ENCODE data around the gene MAPKAPK2.
"Not testable (repeated sequence)": the region's sequence is repeated elsewhere in the genome, so short reads cannot be mapped to it uniquely, and the experiment has no call there.

Gene MAPKAPK2

DNA sequence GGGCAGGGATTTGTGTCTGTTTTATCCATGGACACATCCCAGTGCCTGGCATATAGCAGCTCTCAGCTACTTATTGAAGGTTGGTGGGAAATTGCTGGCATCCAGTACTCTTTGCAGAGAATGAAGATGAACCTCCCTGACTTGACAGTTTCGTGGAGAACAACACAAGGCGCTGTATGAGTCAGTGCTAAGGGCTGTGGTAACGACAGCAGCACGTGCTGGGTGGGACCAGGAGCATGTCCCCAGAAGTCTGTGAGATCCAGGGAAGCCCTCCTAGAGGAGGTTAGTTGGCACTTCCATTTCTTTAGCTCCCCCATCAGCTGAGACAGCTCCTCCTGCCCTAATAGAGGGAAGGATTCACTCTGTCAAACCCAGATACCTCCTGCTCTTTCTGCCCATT lies 60.0 kb downstream of the MAPKAPK2 start:
- DNase-seq (ENCODE audit: low read depth), result no peak

DNA sequence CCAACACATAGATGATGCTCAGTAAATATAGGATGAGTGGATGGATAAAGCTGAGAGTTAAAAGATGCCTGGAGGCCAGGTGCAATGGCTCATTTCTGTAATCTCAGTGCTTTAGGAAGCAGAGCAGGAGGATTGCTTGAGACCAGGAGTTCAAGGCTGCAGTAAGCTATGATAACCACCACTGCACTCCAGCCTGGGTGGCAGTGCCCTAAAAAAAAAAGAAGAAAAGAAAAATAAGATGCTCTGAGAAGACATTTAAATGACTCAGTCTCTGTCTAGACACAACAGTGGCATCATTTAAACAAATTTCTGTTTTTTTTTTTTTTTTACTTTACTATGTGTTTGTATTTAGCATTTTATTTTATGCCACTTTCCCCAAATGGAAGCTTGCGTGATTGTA lies 60.6 kb downstream of the MAPKAPK2 start:
- no peak for DNase-seq (ENCODE audit: low read depth)

DNA sequence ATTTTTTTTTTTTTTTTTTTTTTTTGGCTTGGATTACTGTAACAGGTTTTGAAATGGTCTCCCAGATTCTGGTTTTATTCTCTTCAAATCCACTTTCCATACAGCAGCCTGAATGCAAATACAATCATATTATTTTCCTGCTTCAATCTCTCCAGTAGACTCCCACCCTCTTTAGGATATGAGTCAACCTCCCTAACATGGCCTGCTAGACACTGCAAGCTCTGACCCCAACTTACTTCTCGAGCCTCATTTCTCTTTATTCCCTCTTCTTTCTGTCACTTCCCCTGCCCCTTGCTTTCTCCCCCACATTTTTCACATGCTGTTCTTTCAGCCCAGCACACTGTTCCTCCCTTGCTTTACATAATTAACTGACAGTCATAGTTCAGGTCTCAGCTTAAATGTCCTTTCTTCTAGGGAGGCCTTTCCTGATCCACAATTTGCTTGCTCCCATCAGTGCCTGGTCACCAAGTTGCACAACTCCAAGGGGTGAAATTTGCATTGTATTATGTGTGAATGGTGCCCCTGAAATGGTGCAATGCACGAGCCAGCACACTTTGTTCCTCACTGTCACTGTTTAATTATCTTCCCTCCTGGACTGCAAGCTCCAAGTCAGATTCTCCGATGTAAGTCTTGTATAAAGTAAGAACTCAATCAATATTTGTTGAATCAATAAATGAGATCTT lies 63.8 kb downstream of the MAPKAPK2 start:
- DNase-seq (ENCODE audit: low read depth), result no peak

DNA sequence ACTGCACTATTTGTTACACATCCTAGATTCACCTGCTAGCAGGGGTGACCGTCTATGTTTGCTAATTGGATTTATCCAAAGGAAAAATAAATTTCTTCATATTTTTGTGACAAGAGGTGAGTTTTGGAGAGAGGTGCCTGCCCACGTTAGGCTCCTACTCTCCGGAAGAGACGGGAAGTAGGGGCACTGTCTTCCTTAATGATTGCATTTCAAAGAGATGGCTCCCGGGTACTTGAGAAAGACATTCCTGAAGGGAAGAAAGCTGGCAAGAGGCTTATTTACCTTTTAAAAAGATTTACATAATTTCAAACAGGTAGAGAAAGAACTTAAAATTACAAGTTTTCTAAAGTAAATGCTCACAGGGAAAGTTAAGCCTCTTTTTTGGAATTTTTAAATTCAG lies 67.2 kb downstream of the MAPKAPK2 start:
- DNase-seq (ENCODE audit: low read depth), result no peak

DNA sequence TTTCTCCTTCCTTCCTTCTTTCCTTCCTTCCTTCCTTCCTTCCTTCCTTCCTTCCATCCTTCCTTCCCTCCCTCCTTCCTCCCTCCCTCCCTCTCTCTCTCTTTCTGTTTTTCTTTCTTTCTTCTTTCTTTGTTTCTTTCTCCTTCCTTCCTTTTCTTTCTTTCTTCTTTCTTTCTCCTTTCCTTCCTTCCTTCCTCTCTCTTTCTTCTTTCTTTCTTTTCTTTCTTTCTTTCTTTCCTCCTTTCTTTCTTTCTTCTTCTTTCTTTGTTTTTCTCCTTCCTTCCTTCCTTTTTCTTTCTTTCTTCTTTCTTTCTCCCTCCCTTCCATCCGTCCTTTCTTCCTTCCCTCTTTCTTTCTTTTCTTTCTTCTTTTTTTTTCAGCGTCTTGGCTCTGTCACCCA lies 67.8 kb downstream of the MAPKAPK2 start:
- no peak for DNase-seq (ENCODE audit: low read depth)

DNA sequence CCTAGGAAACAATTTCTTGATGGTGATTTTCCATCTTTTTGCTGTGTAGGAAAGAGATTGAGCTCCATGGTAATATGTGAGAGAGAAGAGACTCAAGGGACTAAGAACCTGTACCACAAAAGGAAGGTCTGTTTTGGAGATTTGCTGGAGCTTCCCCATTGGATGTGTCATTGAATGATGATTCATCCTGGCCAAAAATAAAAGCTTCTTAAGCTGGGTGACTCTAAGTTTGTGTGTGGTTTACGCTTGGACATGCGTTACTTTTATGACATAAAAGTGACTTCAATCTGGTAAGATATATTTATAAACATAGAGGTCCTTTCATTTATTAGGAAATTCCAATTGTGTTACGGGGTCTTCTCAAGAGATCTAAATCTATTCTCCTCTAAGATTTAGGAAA lies 68.4 kb downstream of the MAPKAPK2 start:
- DNase-seq (ENCODE audit: low read depth), result no peak

DNA sequence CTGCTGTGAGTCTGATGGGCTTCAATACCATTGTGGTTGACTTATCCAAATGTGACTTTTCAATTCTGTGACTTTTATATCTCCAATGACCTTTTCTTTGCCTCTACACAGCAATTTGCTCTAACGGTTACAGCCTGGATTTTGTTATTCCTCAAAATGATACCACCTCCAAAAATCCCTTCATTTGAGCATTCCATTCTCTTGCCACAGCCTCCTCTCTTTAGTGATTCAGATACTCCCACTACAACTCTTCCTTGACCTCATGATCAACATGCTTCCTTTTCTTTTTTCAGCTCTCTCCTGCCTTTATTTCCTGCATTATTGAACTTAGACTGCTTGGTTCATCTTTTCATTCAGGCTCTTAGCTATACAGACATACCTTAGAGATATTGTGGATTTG lies 69.3 kb downstream of the MAPKAPK2 start:
- DNase-seq (ENCODE audit: low read depth), result no peak

DNA sequence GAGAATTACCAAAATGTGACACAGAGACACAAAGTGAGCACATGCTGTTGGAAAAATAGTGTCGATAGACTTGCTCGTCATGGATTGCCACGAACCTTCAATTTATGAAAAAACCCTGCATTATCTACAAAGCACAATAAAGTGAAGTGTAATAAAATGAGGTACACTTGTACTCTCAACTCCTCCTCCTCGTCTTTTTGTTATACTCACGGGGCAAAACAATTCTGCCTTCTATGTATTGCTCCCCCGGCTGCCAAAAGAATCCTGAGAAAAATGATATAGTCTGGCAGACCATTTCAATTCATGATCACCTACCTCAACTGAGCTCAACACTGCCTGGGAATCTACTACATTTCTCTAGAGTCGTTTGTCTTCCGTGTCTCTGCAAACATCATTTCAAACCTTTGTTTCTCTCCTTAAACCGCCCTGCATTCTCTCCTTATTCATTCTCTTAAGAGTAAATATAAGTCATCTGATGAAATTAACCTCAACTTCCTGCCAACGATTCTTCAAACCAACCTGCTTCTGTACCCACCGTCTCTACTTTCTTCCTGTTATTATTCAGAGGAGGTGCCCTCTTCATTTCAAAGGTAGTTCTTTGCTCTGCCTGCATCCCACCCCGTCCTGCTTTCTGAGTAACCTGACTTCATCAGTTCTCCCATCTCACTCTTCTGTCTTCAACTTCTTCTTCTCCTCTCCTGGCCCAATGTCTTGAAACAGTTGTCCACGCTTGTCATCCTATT lies 73.0 kb downstream of the MAPKAPK2 start:
- no peak for DNase-seq (ENCODE audit: low read depth)

DNA sequence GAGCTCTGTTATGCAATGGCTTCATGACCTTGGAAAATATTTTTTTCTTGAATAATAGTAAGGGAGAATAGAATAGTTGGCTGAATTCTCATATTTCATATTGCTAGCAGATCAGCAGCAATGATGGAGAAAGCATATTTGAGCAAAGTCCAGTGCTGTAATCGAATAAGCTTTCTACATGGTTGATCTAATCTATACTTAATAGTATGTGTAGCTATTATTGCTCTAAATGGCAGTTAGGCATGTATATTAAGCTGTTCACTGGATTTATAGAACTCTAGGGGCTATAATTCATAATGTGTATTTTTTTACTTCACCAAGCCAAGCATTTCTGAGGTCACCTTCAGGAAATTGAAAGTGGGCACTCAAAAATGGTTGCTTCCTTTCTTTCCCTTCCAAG lies 75.9 kb downstream of the MAPKAPK2 start:
- no peak for DNase-seq (ENCODE audit: low read depth)

DNA sequence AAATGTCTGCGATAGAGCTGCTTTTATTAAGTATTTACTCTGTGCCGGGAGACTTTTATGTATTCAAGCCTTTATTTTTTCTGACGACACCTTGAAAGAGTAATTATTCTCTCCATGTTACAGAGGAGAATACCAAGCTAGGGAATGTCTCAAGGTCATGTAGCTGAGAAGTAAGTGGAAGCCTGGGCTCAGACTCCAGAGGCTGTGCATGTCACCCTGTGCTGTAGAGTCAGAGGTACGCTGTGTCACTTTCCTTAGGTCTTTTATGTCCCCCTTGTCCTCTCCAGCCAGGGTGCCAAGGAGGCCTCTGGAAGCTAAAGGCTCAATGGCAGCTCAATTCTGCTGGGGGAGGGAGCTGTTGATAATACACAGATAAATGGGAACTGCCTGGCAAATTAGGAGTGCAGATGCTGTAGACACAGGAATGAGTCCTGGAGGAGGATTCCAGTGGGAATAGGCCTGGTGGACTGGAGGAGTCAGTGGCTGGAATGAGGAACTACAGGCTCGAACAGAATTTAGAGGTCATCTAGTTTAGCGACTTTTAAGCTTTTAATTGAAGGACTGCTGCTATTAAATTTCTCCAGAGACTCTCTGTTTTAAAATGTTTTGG lies 76.6 kb downstream of the MAPKAPK2 start:
- DNase-seq (ENCODE audit: low read depth), result no peak

DNA sequence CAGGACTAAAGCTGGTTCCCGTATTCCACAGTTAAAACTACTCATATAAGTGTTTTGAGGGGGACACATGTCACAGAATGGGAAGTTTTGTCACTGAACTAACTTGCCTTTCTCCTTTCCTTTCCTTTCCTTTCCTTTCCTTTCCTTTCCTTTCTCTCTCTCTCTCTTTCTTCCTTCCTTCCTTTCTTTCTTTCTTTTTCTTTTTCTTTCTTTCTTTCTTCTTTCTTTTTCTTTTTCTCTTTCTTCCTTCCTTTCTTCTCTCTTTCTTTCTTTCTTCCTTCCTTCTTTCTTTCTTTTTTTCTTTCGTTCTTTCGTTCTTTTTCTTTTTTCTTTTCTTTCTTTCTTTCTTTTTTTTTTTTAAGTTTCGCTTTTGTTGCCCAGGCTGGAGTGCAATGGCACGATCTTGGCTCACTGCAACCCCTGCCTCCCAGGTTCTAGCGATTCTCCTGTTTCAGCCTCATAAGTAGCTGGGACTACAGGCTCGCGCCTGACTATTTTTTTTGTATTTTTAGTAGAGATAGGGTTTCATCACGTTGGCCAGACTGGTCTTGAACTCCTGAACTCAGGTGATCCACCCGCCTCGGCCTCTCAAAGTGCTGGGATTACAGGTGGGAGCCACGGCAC lies 78.1 kb downstream of the MAPKAPK2 start:
- not testable (repeated sequence) for DNase-seq (ENCODE audit: low read depth)

DNA sequence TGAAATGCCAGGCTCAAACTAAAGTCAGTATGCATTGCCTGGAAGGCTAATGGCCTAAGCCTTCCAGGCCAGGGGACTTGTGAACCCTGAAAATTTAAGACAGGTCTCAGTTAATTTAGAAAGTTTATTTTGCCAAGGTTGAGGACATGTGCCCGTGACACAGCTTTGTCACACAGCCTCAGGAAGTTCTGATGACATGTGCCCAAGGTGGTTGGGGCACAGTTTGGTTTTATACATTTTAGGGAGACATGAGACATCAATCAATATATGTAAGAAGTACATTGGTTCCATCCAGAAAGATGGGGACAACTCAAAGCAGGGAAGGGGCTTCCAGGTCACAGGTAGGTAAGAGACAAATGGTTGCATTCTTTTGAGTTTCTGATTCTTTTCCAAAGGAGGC lies 81.1 kb downstream of the MAPKAPK2 start:
- not testable (repeated sequence) for DNase-seq (ENCODE audit: low read depth)

DNA sequence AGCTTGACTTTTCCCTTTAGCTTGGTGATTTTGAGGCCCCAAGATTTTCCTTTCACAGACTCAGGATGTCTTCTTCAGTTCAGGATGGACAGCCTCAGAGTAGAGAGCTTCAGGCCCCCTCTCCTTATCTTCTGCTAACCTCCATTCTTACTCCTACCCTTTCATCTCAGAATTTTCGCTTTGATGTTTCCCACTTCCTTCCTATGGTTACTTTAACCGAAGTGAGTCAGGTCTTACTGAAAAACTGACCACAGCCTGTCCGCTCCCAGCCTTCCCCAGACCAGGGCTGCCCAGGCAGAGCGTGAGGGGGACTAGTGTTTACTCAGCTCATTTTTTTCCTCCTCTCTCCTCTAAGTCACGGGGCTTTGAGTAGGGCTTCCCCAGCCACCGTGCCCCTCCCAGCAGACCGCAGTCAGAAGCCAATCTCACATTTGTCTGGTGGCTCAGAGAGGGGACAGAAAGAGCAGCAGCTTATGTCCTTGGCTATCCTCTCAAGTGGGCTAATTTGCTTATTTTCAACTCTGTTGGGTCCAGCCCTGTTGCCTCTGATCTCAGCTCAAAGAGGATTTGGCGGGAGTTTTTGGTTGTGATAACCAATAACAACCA lies 81.6 kb downstream of the MAPKAPK2 start:
- DNase-seq (ENCODE audit: low read depth), result no peak

DNA sequence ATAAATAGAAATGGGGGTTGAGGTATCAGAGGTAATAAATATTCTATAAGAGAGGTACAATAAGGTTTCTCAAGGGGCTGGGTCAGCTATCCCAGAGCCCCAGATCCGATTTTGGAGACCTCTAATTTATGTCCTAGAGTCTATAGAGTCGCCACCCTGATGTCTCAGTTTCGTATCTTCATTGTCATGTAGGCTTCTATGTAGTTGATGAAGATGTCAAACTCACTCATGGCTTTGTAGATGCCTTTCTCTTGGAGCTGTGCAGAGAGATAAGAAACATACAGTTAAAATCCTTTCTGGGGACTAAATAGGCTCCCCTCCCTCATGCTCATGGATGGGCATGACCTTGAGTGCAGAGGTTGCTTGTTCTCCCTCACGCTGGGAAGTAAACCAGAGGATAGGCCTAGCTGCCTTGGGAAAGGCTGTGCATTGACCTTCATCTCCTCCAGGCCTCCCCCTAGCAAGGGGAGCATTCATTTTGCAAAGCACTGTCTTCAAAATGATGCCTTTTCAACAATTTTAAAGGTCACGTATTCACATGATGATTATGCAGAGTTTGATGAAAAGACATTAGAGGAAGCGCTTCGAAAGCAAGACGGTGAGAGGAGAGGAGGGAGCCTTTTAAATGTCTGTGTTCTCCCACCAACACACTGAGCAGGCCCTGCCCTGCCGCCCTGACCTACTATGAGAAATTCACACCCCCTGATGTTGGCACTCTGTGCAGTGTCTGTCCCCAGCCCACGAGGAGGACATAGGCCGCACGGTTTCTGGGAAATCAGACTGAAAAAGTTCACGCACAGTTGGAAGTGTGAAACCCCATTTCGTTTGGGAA lies 84.0 kb downstream of the MAPKAPK2 start:
- DNase-seq (ENCODE audit: low read depth), result no peak

DNA sequence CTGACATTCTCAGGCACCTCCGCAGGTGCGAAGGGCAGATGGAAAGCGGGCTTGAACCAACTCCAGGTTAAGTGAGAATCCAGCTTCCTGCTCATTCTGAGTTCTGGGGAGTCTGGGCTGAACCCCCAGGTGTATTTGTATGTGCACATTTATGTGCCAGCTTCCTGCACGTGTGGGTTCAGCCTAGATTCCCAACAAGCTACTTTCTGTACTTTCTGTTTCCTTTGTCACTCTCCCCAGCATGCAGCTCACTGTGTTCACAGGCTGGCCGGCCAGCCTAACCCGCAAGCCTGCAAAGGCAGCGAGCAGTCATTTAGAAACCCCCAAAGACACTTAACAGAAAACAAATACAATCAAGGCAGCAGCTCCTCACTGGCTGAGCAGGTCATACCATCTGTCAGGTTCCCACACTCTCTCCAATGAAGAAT lies 84.6 kb downstream of the MAPKAPK2 start:
- no peak for DNase-seq (ENCODE audit: low read depth)

DNA sequence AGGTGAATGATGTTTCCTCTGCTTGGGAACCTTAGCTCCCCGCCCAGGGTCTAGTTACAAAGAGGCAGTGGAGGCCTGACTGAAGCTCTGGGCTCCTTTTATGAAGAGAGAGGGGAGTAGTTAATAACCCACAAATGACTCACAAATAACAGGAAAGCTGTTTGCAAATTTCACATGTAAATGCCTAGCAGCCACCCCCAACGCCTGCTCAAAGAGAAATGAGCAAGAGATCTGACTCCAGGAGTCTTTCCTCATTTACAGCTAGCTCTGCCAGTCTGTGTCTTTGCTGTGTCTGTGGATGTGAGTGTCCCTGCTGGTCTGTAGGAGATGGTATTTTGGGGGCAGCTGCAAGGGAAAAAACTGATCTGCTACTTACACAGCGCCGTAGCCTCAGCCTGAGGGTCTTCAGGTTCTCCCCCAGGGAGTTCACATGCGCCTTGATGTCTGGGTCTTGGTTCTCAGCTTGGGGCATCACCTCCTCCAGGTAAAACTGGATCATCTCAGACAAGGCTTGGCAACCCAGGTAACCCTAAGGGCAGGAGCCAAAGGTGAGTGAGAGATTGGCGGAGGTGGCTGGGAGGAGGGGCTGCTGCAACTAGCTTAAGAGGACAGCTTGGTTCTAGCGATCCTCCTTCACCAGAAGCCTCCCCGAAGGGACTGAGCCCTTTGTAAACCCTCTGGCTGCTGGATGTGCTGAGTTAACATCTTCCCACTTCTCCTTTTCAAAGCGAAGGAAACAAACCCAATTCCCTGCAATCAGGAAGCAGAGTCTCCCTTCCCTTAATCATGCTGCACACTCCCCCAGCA lies 86.0 kb downstream of the MAPKAPK2 start, which contains the start of gene IL19:
TSS of gene IL19 (plus strand) at position 243 of the 807 bp plus-strand sequence. CDS start 65,890 bp downstream, outside the sequence.
- DNase-seq (ENCODE audit: low read depth), result no peak

DNA sequence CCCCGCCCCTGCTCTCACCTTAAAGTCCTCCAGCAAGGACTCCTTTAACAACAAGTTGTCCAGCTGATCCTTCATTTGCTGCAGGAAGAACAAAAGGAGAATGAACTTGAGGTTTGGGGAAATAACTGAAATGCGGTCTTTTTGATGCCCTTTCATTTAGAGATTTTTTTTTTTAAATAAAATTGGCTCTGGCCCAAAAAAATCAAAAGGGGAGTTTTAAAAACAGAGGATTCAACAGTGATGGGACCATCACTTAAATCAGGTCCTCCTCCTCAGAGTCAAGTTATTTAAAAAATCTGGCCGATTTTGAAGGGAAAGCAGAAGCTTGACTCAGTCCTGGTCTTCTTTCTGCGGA lies 86.6 kb downstream of the MAPKAPK2 start:
- DNase-seq (ENCODE audit: low read depth), result no peak

DNA sequence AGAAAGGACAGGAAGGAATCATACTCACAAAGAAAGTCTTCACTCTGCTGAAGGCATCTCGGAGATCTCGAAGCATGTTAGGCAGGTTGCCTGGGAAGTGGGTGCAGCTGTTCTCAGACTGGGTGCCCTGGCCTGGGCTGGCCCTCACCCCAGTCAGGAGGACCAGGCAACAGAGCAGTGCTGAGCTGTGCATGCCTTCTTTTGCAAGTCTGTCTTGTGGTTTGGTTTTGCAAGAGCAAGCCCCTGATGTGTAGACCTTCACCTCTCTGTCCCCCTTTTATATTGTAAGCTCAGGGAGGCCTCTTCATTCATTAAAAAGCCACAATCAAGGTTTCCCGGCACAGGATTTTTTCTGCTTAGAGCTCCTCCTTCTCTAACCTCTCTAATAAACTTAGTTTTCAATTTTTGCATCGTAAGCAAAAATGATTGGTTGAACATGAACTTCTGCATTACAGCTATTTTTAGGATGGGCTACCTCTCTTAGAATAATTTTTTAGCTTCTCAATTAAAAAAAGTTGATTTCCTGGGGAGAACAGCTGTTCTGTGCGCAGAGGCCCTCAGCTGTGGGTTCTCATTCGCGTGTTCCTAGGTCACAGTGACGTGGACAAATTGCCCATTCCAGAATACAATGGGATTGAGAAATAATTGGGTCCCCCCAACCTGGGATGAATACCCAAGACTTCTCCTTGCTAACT lies 87.7 kb downstream of the MAPKAPK2 start, which contains the start of gene IL10:
TSS of gene IL10 (minus strand) at position 252 of the 695 bp plus-strand sequence. CDS start at position 193, 59 bp downstream.
- DNase-seq (ENCODE audit: low read depth), result no peak

DNA sequence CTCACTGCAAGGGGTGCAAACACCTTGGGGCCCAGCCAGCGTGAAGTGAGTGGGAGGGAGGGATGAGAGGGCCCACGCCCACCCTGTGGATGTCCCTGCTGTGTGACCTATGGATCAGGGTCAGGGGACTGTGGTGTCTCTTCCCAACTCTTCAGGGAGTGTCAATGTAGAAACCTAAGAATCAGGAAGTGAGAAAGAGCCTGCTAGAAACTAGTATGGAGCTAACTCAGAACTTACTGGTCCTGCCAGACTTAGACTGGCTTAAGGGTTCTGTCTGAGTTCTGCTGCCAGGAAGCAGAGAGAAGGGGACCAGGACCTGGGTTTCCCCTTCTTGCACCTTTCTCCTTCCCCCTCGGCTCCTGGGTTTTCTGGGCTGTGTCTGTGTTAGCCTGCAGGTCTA lies 89.4 kb downstream of the MAPKAPK2 start:
- DNase-seq (ENCODE audit: low read depth), result no peak

DNA sequence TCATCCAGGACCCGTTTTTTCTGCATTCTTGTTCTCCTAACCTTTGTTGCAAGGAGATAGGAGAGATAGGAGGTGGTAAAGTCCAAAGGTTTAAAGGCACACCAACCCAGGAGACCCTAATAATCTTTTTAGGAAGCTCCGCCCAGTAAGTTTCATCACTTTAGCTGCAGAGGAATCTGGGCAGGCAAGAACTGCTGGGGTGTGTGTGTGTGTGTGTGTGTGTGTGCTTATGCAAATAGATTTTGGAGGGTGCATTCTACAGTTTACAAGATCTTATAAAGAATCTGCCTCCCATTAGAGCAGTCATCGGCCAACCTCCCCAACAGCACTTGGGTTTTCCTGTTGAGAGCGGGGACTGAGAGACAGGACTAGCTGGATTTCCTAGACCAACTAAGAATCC lies 91.5 kb downstream of the MAPKAPK2 start:
- DNase-seq (ENCODE audit: low read depth), result no peak

All from fibroblast of gingiva (primary cell).